Lung (tissue), 12 donors: Measurements from ENCODE around the gene ZACN. TPM values are rescaled to one million over a fixed set of nuclear protein-coding genes. Genes with fewer than 3 reads are reported as not detected.
"Not testable (repeated sequence)": the region's sequence is repeated elsewhere in the genome, so short reads cannot be mapped to it uniquely, and the experiment has no call there.

Experiments used
- ATAC-seq: fragments of 200-7000 bp; cut with Tn5 transposase; one replicate; pipeline ENCODE4 v1.9.1; 2020; ENCODE audit warnings: moderate number of reproducible peaks; ENCODE audit not compliant: insufficient read depth, low FRiP score
- DNase-seq, 3 donors: peaks; one replicate each; pipeline ENCODE4 v3.0.0-alpha.2; 2013 to 2017
- H3K27ac ChIP-seq, 2 donors: one replicate each; pipeline ENCODE4 v1.5.1; 2013; ENCODE audit warnings: mild to moderate bottlenecking in 2 of 2, moderate library complexity in 2 of 2, control low read depth in 1 of 2, inconsistent platforms in 1 of 2, low read depth in 1 of 2, low read length in 1 of 2
- H3K27me3 ChIP-seq, 3 donors: one replicate each; pipeline ENCODE4 v1.5.1; 2013; ENCODE audit warnings: low read length in 2 of 3; ENCODE audit not compliant: control insufficient read depth in 3 of 3, insufficient read depth in 3 of 3
- H3K36me3 ChIP-seq, 4 donors: one replicate each; pipeline ENCODE4 v1.5.1; 2013; ENCODE audit warnings: low read length in 4 of 4, mild to moderate bottlenecking in 1 of 4, moderate library complexity in 1 of 4; ENCODE audit not compliant: control insufficient read depth in 4 of 4, insufficient read depth in 4 of 4
- H3K4me1 ChIP-seq, 5 donors: one replicate each; pipeline ENCODE4 v1.5.1; 2013; ENCODE audit warnings: low read length in 5 of 5, mild to moderate bottlenecking in 2 of 5, moderate library complexity in 1 of 5; ENCODE audit not compliant: control insufficient read depth in 5 of 5, insufficient read depth in 5 of 5
- H3K4me3 ChIP-seq: one replicate; pipeline ENCODE4 v1.5.1; 2013; ENCODE audit warnings: mild to moderate bottlenecking, control low read depth, moderate library complexity
- H3K9ac ChIP-seq, 2 donors: one replicate each; pipeline ENCODE4 v1.5.1; 2013; ENCODE audit warnings: low read length in 2 of 2, control low read depth in 1 of 2; ENCODE audit not compliant: insufficient read depth in 1 of 2
- H3K9me3 ChIP-seq, 4 donors: one replicate each; pipeline ENCODE4 v1.5.1; 2013; ENCODE audit warnings: low read length in 3 of 4, mild to moderate bottlenecking in 1 of 4, moderate library complexity in 1 of 4; ENCODE audit not compliant: control insufficient read depth in 4 of 4, insufficient read depth in 3 of 4
- WGBS, 2 donors: extraction: QIAGEN DNeasy Blood & Tissue Kit; methylation state at CpG; one replicate each; pipeline ENCODE4 v1.1.7; 2013; 5-methylcytosine and 5-hydroxymethylcytosine counted together
- polyA plus RNA-seq, 2 donors: library from polyadenylated mRNA; stranded (reverse); fragments of 200-250 nt; gene quantifications; one replicate each; pipeline ENCODE4 v1.2.1, GENCODE V29; 2013
- total RNA-seq, 2 donors: library from RNA; depleted of rRNA in 1 of 2; stranded (reverse); fragments of >200 nt in 1 of 2; gene quantifications; one replicate each; pipeline ENCODE4 v1.2.1, GENCODE V29; 2014 to 2021
- TF ChIP-seq, protein P1 (sequence below): IDR thresholded peaks from 2 replicates; pipeline ENCODE4 v1.5.1; 2012; ENCODE audit warnings: mild to moderate bottlenecking; ENCODE audit errors: control extremely low read depth, extremely low read depth
- donor health status: control.
- donor health status: control.
- donor health status: Bipolar disorder and iron deficiency.
- donor health status: healthy.
- donor health status: DM: yes; HTN: yes; CAD: no.

Gene ZACN
- total and polyA plus RNA-seq, 4 donors, result 0.25 to 1.9 (median 1.4) TPM; not detected in 1

DNA sequence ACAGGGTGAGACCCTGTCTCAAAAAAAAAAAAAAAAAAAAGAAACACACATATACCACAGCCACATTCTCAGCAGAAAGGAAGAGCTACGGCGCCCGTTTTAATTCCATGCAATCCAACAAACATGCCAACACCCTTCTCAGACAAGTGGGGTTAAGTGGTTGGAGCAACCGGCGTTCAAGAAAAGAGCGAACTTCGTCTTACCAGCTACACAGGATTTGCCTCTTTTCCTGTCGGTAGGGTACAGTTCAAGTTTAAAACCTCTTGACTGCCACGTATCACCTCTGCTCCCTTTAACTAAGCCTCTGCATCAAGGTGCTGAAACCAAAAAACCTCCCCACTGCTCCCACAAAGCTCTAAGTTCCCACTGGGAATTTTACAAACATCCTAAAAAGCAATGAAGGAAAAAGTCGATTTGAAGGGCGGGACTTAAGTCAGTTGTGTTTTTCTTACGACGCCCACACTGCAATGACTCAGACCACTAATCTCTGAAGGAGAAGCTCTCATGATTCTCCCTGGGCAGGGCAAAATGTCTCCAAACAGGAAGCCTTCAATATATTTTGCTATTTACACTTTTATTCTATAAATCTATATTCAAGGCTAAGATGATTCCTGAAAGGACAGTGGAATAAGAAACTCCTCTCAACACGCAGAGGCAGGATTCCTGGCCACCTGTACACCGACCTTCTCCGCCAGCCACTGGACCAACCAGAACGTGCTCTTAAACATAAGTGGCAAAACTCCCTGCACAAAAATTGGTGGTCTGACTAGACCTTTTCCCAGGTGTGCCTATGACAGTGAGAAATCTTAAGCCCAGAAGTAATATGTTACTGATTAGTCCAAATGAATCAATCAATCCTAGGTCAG lies 25.5 kb upstream of the ZACN start:
- 67 to 84% methylated on average over 17 of the region's 17 CpGs for WGBS, 2 donors
- TF ChIP-seq, protein P1, sequence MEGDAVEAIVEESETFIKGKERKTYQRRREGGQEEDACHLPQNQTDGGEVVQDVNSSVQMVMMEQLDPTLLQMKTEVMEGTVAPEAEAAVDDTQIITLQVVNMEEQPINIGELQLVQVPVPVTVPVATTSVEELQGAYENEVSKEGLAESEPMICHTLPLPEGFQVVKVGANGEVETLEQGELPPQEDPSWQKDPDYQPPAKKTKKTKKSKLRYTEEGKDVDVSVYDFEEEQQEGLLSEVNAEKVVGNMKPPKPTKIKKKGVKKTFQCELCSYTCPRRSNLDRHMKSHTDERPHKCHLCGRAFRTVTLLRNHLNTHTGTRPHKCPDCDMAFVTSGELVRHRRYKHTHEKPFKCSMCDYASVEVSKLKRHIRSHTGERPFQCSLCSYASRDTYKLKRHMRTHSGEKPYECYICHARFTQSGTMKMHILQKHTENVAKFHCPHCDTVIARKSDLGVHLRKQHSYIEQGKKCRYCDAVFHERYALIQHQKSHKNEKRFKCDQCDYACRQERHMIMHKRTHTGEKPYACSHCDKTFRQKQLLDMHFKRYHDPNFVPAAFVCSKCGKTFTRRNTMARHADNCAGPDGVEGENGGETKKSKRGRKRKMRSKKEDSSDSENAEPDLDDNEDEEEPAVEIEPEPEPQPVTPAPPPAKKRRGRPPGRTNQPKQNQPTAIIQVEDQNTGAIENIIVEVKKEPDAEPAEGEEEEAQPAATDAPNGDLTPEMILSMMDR, result no peak
- ATAC-seq, result no peak

DNA sequence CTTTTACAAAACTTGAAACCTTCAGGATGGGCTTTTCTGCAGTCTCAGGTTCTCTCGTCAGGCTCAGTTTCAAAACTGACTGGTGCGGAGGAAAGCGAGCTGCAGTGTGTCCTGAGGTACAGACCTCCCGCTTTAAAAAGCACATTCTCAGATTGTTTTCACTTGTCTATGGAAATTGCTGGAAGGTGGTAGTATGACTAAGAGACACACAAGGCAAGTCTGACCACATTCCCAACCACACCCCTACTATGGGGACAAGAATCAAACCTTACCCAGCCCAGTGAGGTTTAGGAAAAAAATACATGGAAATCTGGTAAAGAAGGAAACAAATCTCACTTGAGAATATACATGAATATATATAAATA lies 24.9 kb upstream of the ZACN start:
- H3K9ac ChIP-seq, result no peak overlapping the region
- no peak for ATAC-seq
- no peak for DNase-seq
- H3K4me1 ChIP-seq, result peaks cover 0 to 19% (median 0%) of the 10 kb centered on the region in 5 donors
- H3K27me3 ChIP-seq, result no peaks in the 10 kb centered on the region
- 74 to 89% methylated on average over 4 of the region's 4 CpGs for WGBS, 2 donors
- peak overlapping the region in 1 of 2 donors; percentile 80 for H3K27ac ChIP-seq
- H3K36me3 ChIP-seq, result peaks cover 21 to 46% (median 40%) of the 10 kb centered on the region in 4 donors
- TF ChIP-seq, protein P1, result no peak
- H3K9me3 ChIP-seq, result no peaks in the 10 kb centered on the region
- H3K4me3 ChIP-seq, result no peak overlapping the region

More for the DNA sequence above, 25.5 kb upstream of the ZACN start:
- no peak overlapping the region for H3K4me3 ChIP-seq
- H3K9me3 ChIP-seq, result no peaks in the 10 kb centered on the region
- peaks cover 0 to 19% (median 0%) of the 10 kb centered on the region in 5 donors for H3K4me1 ChIP-seq
- H3K9ac ChIP-seq, result no peak overlapping the region
- peaks cover 21 to 48% (median 40%) of the 10 kb centered on the region in 4 donors for H3K36me3 ChIP-seq
- H3K27ac ChIP-seq, result peak overlapping the region in 1 of 2 donors; percentile 80
- H3K27me3 ChIP-seq, result no peaks in the 10 kb centered on the region
- DNase-seq, result peak; percentile 68 to 89 (median 69)

DNA sequence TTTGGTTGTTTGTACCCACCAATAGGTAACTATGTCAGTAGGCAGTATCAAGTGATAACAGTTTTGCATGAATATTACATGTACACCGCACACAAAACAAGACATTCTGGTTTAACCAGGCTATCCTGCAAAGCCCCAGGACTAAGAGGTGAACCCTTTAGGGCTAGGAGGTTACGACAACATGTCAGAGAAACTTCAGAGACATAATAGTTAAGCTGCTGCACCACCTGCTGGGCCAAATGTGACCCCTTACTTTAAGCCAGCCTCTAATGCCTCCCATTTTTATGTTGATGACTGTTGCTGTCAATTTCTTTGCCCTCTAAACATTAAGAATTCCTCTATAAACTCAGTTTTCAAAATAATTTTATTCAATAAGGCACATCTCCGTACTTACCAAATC lies 22.1 kb upstream of the ZACN start:
- H3K9me3 ChIP-seq, result no peaks in the 10 kb centered on the region
- H3K36me3 ChIP-seq, result peaks cover 24 to 64% (median 46%) of the 10 kb centered on the region in 4 donors
- WGBS, 2 donors, result 76 to 88% methylated on average over 3 of the region's 3 CpGs
- TF ChIP-seq, protein P1, result no peak
- H3K4me3 ChIP-seq, result no peak overlapping the region
- no peaks in the 10 kb centered on the region for H3K27me3 ChIP-seq
- ATAC-seq, result no peak
- peaks cover 0 to 3% (median 0%) of the 10 kb centered on the region in 5 donors for H3K4me1 ChIP-seq
- no peak overlapping the region for H3K27ac ChIP-seq
- no peak overlapping the region for H3K9ac ChIP-seq
- peak in 1 of 3 donors; percentile 43 for DNase-seq

DNA sequence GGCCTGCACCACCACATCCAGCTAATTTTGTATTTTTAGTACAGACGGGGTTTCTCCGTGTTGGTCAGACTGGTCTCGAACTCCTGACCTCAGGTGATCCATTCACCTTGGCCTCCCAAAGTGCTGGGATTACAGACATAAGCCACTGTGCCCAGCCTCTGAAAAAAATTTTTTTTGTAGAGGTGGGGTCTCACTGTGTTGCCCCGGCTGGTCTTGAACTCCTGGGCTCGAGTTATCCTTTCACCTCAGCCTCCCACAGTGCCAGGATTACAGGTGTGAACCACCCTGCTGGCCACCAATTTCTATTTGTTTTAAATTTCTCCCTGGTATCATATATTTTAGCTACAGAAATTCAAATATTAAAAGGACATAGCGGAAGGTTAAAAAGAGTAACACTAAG lies 20.7 kb upstream of the ZACN start:
- H3K36me3 ChIP-seq, result peaks cover 24 to 60% (median 48%) of the 10 kb centered on the region in 4 donors
- not testable (repeated sequence) for ATAC-seq, H3K9ac ChIP-seq, DNase-seq, H3K4me1 ChIP-seq, H3K9me3 ChIP-seq, H3K4me3 ChIP-seq, H3K27me3 ChIP-seq, H3K27ac ChIP-seq
- WGBS, 2 donors, result 85 to 96% methylated on average over 6 of the region's 6 CpGs
